Breast epithelium (tissue), 3 donors: ENCODE data around the gene TMEFF2.

Experiments
- CTCF ChIP-seq, 3 donors: fragments of 450-650 bp; IDR thresholded peaks; one replicate each; pipeline ENCODE4 v1.5.1; 2016 to 2017; ENCODE audit warnings: antibody characterized with exemption in 3 of 3, mild to moderate bottlenecking in 3 of 3, moderate library complexity in 3 of 3
- POLR2A ChIP-seq: fragments of 450-650 bp; IDR thresholded peaks from one replicate; pipeline ENCODE4 v1.6.1; 2016; ENCODE audit warnings: antibody characterized with exemption, mild to moderate bottlenecking, moderate library complexity

- no peak for TF ChIP-seq CTCF (IDR thresholded peaks at IDR 0.05)
- no peak for TF ChIP-seq POLR2A
Observed at GRCh38 chr2:192073878-192074277, 120.9 kb downstream of the TMEFF2 start.
